Amniotic stem cell (primary cell): ENCODE measurements around the gene LCE4A.
"Not testable (repeated sequence)": the region's sequence is repeated elsewhere in the genome, so short reads cannot be mapped to it uniquely, and the experiment has no call there.

ENCODE experiments used
- DNase-seq: peaks from one replicate; lab custom pipeline; 2025; lab: John Stamatoyannopoulos, UW

The LCE4A gene, protein sequence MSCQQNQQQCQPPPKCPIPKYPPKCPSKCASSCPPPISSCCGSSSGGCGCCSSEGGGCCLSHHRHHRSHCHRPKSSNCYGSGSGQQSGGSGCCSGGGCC

DNA sequence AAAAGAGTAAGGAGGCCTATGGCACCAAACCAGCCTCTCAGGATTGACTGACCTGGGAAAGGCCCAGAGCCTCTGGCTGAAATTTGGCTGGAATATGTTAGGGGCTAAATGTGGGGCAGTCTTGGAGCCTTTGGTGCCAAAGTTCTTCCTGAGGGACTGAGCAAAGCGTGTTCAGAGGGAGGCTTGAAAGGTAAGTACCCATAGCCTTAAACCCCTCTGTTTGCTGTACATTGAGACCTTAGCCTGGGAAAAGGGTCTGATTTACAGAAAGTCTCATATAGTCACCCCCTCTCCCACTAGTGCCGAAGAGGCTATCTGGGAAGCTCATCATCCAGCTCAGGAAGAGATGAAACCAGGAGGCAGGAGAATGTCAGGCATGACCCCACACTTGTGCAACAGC lies at the start of gene LCE4A:
Gene LCE4A (plus strand): TSS at position 301 of the 400 bp plus-strand sequence. CDS start 916 bp downstream, outside the sequence.
- DNase-seq = no peak

DNA sequence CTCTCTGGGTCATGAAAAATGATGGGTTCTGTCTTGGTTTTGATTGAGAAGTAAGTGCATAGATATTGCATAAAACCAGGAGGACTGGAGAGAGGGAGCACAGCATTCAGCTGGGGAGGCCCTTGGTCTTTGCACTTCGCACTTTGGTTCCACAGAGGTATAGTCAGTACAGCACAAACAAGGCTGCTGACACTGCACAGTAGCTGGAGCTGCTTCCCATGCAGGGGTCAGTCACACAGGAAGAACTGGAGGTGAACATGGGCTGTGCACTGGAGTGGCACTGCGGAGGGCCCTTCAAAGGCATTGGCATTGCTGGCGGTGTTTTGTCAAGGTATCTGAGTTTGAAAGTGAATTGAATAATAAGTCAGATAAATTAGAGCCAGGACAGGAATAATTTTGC lies 49.3 kb upstream of the LCE4A start:
- no peak for DNase-seq

DNA sequence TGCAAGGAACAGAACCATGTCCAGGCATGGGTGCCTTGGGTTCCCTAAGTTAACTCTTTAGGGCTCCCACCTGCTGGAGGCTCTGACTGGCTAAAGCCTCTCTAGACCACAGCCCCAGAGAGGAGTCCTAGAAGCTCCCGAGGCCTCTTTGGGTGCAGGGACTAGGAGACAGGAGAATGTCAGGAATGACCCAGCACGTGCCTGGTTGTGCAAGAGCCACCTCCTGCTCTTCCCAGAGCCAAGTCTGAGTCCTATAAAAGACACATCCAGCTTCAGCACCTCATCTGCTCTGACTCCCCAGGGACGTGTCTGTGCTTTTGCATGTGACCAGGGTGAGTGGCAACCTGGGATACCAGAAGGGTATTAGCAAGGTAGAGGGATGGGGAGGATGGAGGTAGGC lies 44.9 kb upstream of the LCE4A start, which contains the start of gene LCE2D:
Gene LCE2D (plus strand): TSS at position 283 of the 400 bp plus-strand sequence. CDS start 726 bp downstream, outside the sequence.
- DNase-seq = no peak

DNA sequence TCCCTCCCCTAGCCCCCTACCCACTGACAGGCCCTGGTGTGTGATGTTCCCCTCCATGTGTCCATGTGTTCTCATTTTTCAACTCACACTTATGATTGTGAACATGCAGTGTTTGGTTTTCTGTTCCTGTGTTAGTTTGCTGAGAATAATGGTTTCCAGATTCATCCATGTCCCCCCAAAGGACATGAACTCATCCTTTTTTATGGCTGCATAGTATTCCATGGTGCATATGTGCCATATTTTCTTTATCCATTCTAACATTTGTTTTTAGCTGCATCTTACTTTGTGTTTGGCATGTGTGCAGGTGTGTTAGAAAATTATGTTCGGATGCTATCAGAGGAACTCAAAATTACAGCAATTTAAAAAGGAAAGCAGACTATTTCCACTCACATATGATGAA lies 41.8 kb upstream of the LCE4A start:
- not testable (repeated sequence) for DNase-seq

DNA sequence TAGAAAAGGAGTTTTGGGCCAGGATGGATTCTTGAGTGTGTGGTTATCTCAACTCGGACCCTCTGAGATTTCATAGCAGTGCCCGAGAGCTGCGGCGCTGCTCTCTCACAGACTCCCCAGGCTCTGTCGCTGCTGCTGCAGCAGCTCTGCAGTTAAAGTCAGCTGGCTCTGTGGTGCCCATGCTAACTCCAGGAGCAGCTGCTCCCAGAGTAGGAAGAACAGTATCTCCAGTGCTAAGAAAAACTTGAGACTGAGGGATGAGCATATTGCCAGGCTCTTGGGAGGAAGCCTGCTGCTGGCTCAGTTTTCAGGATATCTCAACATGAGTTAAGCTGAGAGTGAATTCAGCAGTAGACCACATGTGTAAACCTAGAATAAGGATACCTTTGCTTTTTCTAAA lies 40.3 kb upstream of the LCE4A start:
- no peak for DNase-seq

DNA sequence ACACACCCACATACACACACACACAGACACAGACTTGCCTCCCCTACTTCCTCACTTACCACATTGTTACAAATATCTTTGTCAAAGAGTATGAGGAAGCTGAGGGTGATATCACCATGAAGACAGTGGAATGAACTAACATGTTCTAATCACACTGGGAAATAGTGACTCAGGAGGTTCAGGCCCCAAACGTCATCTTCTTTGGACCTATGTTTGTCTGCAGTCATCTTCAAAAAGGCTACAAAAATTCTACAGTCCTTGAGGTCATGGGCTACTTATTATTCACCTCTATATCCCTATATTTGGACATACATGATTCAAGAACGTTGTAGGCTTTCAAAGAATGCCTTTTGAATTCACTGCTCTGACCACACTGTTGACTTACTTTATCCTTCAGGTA lies 34.9 kb upstream of the LCE4A start:
- no peak for DNase-seq

DNA sequence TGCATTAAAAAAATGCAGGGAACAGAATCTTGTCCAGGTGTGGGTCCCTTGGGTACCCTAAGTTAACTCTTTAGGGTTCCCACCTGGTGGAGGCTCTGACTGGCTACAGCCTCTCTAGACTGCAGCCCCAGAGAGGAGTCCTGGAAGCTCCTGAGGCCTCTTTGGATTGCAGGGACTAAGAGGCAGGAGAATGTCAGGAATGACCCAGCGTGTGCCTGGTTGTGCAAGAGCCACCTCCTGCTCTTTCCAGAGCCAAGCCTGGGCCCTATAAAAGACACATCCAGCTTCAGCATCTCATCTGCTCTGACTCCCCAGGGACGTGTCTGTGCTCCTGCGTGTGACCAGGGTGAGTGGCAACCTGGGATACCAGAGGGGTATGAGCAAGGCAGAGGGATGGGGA lies 33.0 kb upstream of the LCE4A start, which contains the start of gene LCE2C:
Gene LCE2C (plus strand): TSS at position 297 of the 400 bp plus-strand sequence. CDS start 737 bp downstream, outside the sequence.
- DNase-seq = not testable (repeated sequence)

DNA sequence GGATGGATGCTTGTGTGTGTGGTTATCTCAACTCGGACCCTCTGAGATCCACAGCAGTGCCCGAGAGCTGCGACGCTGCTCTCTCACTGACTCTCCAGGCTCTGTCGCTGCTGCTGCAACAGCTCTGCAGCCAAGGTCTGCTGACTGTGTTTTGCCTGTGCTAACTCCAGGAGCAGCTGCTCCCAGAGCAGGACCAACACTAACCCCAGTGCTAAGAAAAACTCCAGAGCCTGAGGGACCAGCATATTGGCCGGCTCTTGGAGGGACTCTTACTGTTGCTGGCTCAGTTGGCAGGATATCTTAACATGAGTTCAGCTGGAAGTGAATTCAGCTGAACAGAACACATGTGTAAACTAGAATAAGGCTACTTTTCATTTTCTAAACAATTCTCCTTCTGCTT lies 28.5 kb upstream of the LCE4A start:
- DNase-seq = no peak

DNA sequence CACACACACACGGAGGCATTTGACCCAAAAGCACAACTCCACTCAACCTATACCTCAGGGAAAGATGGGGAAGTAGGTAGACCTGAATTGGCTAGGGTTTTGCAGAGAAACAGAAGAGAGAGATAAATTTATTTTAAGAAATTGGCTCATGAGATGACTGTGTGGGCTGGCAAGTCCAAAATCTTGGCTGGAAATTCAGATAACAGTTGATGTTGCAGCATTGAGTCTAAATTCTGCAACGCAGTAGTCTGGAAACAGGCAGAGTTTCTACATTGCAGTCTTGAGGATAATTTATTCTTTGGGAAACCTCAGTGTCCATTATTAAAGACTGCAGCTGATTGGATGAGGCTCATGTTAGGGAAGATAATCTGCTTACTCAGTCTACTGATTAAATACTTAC lies 26.3 kb upstream of the LCE4A start:
- DNase-seq = no peak

DNA sequence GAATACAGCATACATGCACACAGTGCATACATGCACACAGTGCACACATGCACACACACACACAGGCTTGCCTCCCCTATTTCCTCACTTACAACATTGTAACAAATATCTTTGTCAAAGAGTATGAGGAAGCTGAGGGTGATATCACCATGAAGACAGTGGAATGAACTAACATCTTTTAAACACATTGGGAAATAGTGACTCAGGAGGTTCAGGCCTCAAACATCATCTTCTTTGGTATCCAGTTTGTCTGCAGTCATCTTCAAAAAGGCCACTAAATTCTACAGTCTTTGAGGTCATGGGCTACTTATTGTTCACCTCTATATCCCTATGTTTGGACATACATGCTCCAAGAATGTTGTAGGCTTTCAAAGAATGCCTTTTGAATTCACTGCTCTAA lies 24.1 kb upstream of the LCE4A start:
- no peak for DNase-seq

DNA sequence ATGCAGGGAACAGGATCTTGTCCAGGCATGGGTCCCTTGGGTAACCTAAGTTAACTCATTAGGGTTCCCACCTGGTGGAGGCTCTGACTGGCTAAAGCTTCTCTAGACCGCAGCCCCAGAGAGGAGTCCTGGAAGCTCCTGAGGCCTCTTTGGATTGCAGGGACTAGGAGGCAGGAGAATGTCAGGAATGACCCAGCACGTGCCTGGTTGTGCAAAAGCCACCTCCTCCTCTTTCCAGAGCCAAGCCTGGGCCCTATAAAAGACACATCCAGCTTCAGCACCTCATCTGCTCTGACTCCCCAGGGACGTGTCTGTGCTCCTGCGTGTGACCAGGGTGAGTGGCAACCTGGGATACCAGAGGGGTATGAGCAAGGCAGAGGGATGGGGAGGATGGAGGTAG lies 22.1 kb upstream of the LCE4A start, which contains the start of gene LCE2B:
Gene LCE2B (plus strand): TSS at position 301 of the 400 bp plus-strand sequence. CDS start 721 bp downstream, outside the sequence.
- not testable (repeated sequence) for DNase-seq

DNA sequence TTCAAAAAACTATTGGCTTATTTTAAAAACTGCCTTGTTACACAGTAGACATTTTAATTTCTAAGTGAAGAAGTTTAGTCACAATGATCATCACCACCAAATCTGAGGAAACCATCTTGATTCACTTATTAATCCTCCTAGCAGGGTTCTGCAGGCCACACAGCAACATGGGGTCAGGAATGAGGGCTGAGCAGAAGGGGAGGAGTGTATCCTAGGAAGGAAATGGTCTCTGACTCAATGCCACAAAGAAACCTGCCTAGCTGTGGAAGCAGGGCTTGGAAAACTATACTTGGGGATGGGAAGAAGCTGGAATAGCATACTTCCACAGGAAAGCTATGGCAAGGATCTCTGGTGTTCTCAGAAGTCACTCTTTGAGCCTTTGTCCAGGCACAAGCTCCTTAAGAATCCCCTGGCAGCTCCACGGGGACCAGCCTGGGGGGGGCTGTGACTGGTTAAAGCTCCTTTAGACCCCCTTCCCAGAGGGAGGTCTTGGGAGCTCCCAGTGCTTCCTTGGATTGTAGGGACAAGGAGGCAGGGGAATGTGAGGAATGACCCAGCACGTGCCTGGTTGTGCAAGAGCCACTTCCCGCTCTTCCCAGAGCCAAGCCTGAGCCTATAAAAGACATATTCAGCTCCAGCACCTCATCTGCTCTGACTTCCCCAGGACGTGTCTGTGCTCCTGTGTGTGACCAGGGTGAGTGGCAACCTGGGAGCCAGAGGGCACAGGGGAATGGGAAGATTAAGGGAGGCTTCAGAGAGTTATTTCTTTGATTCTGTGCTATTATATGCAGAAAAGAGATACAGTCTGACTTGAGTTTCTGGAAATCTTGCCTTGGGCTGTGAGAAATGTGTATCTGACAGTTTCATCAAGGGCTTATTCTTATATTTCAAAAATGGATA lies 10.0 kb upstream of the LCE4A start, which contains the start of gene LCE2A:
Gene LCE2A (plus strand): TSS at position 645 of the 900 bp plus-strand sequence. CDS start 557 bp downstream, outside the sequence.
- no peak for DNase-seq

DNA sequence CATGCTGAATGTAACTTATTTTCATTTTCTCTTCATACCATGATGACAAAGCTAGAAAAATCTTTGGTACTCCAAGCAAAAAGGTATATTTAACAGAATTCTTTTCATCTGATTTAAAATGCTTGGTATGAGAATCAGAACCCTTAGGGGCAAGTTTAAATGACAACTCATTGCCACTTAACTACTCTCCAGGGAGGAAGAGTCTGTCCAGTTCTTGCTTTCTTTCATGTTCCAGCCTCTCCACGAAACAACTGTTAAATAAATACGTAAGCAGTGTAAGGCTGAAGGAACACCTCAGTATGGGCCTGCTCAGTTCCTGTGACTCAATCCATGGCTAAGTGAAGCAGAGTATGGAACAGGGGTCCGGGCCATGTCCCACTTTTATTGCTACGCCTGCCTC lies 8.2 kb upstream of the LCE4A start:
- no peak for DNase-seq

DNA sequence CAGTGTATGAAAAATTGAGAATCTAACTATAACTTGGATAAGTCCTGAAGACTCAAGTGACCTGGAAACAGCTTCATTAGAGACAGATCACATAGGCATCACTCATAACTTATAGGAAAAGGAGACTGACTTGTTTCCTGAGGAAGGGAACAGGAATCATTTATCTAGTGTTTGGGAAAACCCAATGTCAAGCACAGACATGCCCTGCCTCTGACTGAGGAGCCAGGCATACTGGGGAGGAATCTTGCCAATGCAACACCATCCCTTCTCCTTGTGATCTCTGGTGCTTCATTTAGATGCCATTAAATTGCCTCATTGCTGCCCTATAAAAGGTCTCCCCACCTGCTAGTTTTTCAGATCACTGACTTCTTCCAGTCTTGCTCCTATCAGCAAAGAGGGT lies 10.3 kb downstream of the LCE4A start:
- DNase-seq = no peak

DNA sequence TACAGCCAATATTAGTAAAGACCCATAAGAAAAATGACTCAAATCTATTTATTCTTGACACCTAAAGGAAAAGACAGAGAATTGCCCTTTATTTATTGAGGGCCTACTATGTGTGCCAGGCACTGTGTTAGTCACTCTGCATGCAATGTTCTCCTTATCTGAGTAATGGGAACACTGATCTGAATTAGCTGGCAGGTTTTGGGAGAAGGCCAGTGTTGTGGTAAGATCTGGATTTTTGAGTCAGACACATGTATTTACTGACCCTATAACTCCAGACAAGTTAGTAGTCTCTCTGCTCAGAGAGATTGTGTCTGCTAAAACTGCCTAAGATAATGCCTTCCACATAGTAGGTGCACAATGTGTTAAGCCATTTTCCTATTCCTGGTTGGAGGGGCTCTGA lies 17.3 kb downstream of the LCE4A start:
- DNase-seq = no peak

DNA sequence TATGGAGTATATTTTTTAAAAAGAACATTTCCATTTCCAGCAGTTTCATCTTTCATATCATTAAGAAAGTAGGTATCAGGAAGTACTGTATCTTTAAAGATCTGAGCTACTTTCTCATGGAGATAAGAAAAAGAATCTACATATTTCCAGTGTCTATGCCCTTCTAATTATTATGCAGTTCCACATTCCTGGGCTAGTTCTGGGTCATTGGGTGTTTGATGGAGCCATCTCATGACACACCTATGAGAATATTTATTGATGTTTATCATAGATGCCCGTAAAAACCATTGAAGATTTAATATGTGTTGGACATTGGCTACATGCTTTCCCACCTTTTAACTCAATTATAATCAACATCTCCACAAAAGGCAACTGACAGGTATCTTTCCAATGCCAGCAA lies 21.0 kb downstream of the LCE4A start:
- no peak for DNase-seq

DNA sequence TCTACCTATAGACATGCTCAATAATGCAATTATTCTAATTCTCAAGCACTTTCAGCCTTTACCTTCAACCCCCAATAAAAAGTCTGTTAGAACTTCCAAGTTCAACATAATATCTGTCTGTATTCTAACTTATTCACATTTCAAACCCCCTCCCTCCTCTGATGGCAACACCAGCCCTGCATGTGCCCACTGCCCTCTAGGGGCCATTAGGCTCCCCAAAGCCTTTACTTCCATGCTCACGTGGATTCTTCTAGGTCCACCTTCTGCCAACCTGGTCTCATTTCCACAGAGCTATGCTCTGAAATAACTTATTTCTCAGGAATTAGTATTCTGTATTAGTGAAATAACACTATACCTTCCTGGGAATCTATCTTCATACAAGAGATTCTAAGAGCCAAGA lies 27.7 kb downstream of the LCE4A start:
- no peak for DNase-seq

DNA sequence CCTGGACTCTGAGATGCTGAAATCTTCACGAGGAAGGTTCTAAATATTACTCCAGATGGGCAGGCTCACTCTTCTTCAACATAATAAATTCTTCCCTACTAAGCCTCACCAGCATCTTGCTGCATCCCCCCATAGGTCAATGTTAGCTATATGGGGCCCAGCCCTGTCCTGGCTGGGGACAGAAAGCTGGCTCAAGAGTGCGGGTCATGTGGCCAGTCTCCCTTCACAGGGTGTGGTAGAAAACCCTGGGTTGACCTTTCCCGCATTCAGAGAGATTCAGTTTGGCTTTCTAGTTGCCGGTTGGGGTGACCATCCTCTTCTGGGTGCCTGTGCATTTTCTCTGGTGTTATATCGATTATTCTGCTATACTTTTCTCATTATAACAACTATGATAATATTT lies 30.0 kb downstream of the LCE4A start:
- no peak for DNase-seq

DNA sequence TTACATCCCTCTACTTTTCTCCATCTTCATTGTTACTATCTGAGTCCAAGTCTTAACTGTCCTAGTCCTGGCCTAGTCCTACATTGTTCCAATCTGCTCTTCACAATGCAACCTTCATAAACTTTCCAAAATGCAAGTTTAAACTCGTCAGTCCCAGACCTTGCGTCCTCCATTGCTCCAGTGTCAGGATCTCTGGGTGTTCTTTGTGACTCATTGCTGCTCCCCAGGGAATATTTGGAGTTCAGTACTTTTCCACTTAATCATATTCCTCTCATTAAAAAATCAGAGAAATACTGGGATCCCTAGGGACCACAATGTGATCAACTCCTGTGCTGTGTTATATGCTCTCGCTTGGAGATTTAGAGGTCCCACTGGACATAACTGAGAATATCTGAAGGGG lies 31.9 kb downstream of the LCE4A start:
- no peak for DNase-seq

DNA sequence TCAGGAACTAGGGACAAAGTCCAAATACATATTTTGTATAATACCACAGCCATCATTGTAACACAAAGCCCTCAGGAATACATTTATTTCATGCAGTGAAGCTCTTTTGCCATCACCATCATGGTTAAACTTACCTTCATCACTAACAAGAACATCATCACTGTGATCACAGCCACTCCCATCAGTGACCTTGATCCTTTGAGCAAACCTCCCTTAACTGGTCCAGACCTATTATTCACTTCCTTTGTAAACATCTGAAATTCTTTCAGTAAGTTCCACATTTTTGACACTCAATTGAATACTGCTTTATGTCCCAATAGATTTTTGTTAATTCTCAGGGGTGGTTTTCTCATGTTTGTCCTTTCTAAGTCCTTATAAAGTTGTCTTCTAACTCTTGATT lies 33.7 kb downstream of the LCE4A start:
- DNase-seq = no peak

DNA sequence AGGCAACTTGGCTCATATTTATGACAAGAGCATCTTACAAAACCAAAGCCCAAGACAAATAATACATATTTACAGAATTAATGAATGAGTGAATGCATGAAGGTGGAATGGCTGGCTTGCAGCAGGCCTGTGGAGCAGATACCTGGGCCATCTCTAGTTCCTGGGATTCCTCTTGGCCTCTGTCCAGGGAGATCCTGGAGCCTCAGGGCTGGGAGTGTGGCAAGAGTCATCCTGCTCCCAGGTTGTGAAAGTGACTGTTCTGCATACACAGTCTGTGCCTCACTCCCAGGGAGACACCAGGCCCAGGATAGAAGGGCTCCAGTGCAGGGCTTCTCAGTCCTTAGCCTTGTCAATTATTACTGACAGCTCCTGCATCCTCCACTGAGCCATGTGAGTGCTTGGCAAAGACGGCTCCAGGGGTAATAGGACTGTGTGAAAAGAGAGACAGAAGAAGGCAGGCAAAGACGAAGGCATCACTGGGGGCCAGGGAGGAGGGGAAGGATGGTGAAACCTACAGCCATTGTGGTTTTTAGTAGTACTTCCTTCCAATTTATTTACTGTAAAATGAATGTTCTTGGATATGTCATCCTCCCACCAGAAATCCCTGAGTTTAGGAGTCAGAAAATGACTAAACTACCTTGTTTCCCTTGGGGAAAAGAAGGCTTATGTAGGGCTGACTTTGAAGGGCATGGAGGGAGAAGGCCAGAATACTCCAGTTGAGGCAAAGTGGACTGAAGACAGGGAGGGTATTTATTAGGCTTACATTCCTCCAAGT lies 35.6 kb downstream of the LCE4A start:
- no peak for DNase-seq

DNA sequence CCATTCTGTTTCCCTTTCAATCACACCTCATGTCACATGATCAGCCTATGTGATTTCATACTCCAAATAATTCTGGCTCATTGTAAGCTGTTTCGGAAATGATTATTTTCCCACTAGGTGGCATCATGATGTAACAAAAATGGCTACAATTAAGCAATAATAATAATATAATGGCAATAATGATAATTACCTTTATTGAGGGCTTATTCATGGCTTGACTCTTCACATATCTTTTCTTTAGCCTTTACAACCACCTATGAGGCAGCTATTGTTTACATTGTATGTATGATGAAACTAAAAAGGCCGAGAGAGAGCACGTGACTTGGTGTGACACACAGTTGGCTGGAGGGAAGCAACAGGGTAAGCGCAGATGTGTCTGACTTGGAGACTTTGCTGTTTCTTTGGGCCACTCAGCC lies 37.3 kb downstream of the LCE4A start:
- DNase-seq = no peak
